NCI-H2107 (cell line): ENCODE measurements around the gene TXK.
"Not testable (repeated sequence)": the region's sequence is repeated elsewhere in the genome, so short reads cannot be mapped to it uniquely, and the experiment has no call there.

Experiments
- DNase-seq: peaks from one replicate; lab custom pipeline; 2025; lab: John Stamatoyannopoulos, UW

Gene TXK

GRCh38 chr4:48134081-48134480 is at the start of gene TXK:
TSS of gene TXK (minus strand) at chr4:48134250. CDS start at chr4:48134170, 80 bp downstream.
- no peak for DNase-seq

GRCh38 chr4:48180234-48180633 is 46.2 kb upstream of the TXK start:
- DNase-seq, result no peak

DNA sequence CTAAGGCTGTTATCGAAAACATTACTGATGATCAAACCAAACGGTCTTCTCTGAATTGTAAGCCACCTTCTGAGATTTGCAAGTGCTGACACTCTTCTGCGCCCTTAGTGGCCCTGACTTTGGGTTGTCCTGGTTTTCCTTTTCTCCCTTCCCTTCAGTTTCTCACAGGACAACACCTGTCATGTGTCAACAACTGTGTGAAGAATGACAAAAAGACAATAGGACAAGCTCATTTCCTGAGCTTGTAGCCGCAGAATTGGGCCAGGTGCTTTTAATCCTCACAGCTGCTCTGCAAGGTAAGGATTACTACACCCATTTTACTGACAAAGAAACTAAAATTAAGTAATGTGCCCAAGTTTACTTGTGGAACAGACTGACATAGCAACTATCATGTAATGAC is 44.9 kb upstream of the TXK start:
- DNase-seq, result no peak

- no peak for DNase-seq
Observed at GRCh38 chr4:48175806-48176205, 41.8 kb upstream of the TXK start.

DNA sequence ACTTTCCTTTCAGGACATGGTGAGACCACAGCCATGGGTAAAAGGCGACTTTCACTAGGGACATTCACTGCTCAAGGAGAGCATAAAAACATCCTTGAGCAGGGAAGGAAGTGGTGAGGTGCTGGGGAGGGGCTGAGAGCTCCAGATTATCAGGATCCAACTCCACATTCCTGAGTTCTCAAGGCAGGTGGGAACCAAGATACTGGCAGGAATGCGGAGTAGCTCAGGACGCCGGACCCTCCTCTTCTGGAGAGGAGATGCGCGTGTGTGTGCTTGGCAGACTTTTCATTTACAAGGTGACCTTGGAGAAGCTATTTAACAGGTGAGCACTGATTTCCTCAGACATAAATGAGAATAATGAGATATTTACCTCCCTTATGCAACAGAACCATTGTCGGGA is 41.3 kb upstream of the TXK start:
- no peak for DNase-seq

DNA sequence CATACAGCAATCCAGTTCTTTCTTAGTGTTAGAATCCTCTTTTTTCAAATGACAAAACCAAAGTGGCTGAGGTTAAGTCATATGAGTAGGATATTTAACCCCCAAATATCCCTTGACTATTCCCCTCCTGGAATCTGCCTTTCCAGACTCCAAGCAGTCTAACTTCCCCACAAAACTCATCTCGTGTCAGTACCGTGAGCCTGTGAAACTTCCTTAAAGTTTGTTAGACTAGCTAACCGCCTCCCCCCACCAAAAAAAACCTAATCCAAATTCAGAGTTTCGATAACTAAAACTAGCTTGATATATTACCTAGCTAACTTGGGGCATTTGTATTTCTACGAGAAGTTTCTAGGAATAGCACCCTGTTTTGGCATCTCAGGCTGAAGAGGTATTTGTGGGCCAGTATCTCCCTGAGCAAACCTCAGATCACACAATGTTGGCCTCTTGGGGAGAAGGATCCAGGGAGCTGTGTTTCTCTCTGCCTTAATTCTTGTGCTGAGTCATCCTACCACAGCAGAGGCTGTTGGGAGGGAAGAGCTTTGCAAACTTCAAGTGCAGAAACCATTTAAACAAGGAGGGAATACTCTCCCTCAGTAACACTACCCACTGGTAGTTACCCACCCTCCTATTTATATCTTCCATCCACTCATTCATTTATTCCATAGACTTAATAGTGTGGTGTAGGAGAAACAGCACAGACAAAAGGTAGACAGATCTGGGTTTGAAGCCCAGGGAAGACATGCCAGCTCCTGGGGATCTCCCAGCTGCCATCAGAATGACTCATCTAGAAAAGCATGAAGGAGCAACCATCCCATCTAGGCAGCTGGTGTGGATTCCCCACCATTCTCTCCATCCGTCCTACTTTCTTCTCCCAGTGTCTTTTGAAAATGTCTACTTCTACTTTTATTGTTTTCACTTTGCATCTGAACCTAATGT is 39.3 kb upstream of the TXK start:
- DNase-seq, result no peak

GRCh38 chr4:48172651-48173050 is 38.6 kb upstream of the TXK start:
- no peak for DNase-seq

- DNase-seq, result no peak
Observed at GRCh38 chr4:48169636-48170035, 35.6 kb upstream of the TXK start.

DNA sequence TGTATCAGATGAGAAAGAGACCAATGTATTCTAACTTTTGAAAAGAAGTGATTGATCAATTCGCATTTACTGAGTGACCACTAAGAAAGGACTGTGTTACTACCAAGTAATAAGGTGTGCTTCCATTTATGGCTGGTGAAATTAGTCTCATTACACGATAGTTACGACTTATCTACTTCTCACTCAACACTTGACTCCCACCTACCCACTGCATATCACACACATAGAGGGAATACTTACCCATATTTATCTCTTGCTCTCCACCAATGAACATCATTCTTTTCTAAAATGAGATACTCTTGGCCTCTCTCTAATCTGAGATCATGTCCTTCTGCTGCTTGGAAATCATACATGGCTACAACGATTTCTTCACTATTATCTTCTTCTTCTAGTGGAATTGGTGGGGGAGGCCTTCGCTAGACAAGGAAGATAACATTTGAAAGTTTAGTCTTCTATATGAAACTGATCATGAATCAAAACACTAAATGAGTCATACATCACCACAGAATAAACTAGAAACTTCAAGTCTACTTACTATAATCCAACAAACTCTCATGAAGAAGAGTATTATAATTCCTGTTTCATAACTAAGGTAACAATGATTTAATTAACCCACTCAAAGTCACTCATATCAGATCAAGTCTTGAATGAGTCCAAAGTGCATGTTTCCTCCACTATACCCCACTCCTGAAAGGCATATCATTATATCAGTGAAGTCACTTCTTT is 33.7 kb upstream of the TXK start:
- no peak for DNase-seq

DNA sequence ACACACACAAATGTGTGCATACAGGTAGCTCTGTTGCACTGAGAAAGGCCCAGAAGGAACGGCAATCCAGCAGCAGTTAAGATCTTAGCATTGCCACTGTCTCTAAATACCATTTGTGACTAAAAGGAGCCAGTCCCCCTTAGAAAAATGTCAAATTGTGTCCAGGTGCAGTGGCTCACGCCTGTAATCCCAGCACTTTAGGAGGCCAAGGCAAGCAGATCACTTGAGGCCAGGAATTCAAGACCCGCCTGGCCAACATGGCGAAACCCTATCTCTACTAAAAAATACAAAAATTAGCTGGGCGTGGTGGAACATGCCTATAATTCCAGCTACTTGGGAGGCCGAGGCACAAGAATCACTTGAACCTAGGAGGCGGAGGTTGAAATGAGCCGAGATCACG is 30.5 kb upstream of the TXK start:
- DNase-seq, result not testable (repeated sequence)

DNA sequence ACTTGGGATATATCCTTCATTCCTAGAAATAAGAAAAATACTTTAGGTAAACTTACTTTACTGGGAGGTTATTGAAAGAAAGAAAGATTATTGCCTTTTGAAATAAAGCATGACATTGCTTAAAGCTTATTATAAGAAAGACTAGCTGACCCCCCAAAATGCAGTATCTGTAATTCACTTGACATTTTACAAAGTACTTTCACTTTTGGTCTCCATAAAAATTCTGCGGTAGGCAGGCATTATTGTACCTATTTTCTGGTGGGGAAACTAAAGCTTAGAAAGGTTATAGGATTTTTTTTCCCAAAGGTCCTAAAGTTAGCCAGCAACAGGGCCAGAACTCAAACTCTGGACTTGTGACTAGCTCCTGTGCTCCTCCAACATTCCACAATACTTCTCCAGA is 29.7 kb upstream of the TXK start:
- no peak for DNase-seq

DNA sequence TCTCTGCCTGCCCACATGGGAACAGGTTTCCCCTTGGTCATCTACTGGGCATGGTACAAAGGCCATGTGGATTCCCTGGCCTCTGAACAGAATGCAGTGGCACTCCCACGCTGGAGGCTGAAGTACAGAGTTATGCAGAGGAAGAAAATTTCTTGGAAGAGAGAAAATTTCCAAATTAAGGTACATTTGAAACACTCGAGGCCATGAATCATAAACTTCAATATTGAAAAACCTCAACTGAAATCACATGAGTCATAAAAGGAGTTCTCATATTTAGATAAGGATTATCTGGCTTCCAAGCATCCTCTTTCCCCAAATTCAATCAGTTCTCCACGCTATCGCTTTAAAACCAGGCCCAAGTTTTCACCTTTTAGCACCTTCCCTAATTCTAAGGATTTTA is 28.1 kb upstream of the TXK start:
- DNase-seq, result no peak

DNA sequence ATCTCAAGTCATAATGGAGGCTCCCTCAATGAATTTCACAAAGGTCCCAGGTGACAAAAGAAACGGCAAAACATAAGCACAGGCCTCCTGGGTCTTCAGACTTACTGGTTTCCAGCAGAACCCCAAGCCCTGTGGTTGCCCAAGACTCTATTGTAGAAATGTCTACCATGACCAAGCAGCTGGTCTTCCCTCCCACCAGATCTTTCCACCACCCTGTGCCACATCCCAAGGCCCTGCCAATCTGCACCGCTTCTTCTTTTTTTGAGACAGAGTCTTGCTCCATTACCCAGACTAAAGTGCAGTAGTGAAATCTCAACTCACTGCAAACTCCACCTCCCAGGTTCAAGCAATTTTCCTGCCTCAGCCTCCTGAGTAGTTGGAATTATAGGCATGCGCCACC is 23.2 kb upstream of the TXK start:
- no peak for DNase-seq

DNA sequence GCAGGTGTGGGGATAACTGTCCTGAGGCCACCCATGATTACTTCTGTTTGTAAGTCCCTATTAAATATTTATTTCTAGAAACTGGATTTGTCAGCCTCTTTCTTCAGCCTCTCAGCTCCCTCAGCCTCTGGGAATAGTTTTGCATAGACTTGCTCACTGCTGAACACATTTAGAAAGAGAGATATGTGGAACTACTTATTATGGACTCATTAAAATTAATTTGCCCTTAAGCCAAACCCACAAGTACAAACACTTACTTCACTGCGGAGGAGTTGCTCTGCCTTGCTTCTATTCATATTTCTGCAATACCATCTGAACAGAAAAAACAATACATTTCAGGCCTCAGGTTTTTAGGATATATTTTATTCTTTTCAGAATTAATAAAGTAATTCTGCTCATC is 22.4 kb upstream of the TXK start:
- DNase-seq, result no peak

GRCh38 chr4:48153791-48154550 is 19.9 kb upstream of the TXK start:
- DNase-seq, result no peak

- DNase-seq, result no peak
Observed at GRCh38 chr4:48152259-48152658, 18.2 kb upstream of the TXK start.

GRCh38 chr4:48149827-48150370 is 15.8 kb upstream of the TXK start:
- no peak for DNase-seq

DNA sequence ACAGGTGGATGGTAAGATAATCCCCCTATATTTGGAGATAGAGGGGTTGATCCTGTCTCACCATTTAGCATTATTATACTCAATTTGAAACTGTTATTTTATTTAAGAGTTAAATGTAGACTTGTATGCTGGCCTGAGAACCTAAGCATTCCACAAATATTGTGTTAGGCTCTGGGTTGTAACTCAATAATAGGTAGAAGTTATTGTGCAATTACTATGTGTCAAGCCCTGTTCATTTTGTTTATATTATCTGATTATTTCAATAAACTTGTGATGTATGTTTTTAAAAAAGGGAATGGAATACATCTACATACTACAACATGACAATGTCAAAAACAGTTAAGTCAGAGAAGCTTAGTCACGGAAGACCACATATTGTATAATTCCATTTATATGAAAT is 13.6 kb upstream of the TXK start:
- DNase-seq, result no peak

GRCh38 chr4:48141048-48141447 is 7.0 kb upstream of the TXK start:
- DNase-seq, result no peak

- no peak for DNase-seq
Observed at GRCh38 chr4:48139691-48140090, 5.6 kb upstream of the TXK start.

DNA sequence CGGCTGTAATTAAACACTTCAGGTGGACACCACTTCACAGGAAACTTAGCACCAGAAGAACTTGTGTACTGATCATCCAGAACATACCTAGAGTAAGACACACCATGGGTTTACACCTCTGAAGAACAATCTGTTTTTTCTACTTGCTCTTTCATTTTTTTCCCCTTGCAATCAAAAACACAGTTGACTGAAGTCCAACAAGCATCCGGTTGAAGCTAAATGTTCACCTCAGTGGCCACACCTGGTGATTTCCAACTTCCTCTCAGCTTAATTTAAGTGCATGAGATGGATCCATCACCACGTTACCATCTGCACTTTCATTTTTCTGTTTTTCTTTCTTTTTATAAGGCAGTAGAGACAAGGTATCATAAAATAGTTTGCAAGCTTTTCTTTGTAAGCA is 4.9 kb upstream of the TXK start:
- no peak for DNase-seq

DNA sequence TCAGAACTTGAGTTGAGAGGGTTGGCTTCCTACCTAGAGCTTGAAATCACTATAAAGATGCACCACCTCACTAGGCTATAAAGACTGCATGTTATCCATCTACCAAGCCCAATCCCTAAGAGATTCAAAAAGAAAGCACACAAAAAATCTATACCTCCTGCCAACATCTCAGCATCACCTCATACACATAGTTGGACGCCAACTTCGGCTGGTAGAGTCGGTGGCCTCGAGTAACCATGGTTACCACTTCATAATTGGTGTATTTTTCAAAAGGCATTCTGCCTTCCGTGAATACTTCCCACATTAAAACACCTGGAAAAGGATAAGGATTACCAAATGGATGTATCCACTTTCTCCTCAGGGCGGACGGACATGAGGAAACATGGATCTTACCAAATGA is 4.5 kb upstream of the TXK start:
- DNase-seq, result no peak
